Transverse colon (tissue), 4 donors: Measurements from ENCODE around the gene ERCC4.

Source experiments
- CTCF ChIP-seq, 5 experiments: fragments of 200-600 bp in 3 of 5; fragments of 450-650 bp in 2 of 5; sonication (generic) in 3 of 5; IDR thresholded peaks; 1 replicate in 2 of 5; 2 replicates in 3 of 5; pipeline ENCODE4 v1.5.1; 2016 to 2017; ENCODE audit warnings: antibody characterized with exemption in 5 of 5, inconsistent platforms in 3 of 5, mild to moderate bottlenecking in 2 of 5, moderate library complexity in 1 of 5
- EP300 ChIP-seq: sonication (generic); formaldehyde crosslinking; IDR thresholded peaks from one replicate; pipeline ENCODE4 v1.6.1; 2017; ENCODE audit warnings: antibody characterized with exemption, low read depth
- POLR2A ChIP-seq: fragments of 450-650 bp; IDR thresholded peaks from one replicate; pipeline ENCODE4 v1.6.1; 2016; ENCODE audit warnings: antibody characterized with exemption, mild to moderate bottlenecking, moderate library complexity
- POLR2AphosphoS5 ChIP-seq, 3 donors: sonication (generic); formaldehyde crosslinking; IDR thresholded peaks; one replicate each; pipeline ENCODE4 v1.6.1; 2016; ENCODE audit warnings: antibody characterized with exemption in 3 of 3

- TF ChIP-seq CTCF (IDR thresholded peaks at IDR 0.05) (no peak), EP300 (no peak), POLR2AphosphoS5 (IDR thresholded peaks at IDR 0.05) (no peak), POLR2A (no peak)
Measured at GRCh38 chr16:13953501-13953900, 33.5 kb downstream of the ERCC4 start.
